Endothelial cell of umbilical vein (primary cell): ENCODE data around the gene COL1A1. TPM values are rescaled to one million over a fixed set of nuclear protein-coding genes. Genes with fewer than 3 reads are reported as not detected.

ENCODE experiments used
- BruUV-seq: library from RNA; stranded (reverse); fragments of 400-500 nt; replicated peaks from 2 replicates; lab custom pipeline; 2021; lab: Mats Ljungman, UMichigan
- CTCF ChIA-PET: fragments of 300-600, 350-600 bp; sonication (Branson Sonifier 250); formaldehyde crosslinking; loops from one replicate; lab custom pipeline; 2021; ENCODE audit warnings: antibody characterized with exemption, inconsistent platforms; lab: Charles Lee
- POLR2A ChIA-PET: fragments of 300-600, 350-600 bp; sonication (Branson Sonifier 250); formaldehyde crosslinking; loops from one replicate; lab custom pipeline; 2021; ENCODE audit warnings: antibody characterized with exemption, inconsistent platforms; lab: Charles Lee
- DNase-seq: peaks from one replicate; pipeline ENCODE4 v3.0.0-alpha.2; 2011; ENCODE audit warnings: low read depth, low spot score
- FAIRE-seq: peaks from 2 replicates; lab custom pipeline; 2011; peaks lifted over from hg19 to GRCh38; lab: Jason Lieb, UNC
- H2AFZ ChIP-seq: 2 replicates; pipeline ENCODE4 v1.6.0; 2012; ENCODE audit warnings: low read depth, low read length, control low read depth, inconsistent platforms
- H3K27ac ChIP-seq: 2 replicates; pipeline ENCODE4 v1.5.1; 2011; ENCODE audit warnings: low read depth, mild to moderate bottlenecking, control low read depth, low read length, moderate library complexity; ENCODE audit not compliant: insufficient read depth
- H3K27me3 ChIP-seq, 2 experiments: 2 replicates each; pipeline versions ENCODE4 v1.6.0 to v1.6.1; 2011; ENCODE audit warnings: low read length in 2 of 2, mixed read lengths in 1 of 2; ENCODE audit not compliant: control insufficient read depth in 2 of 2, insufficient read depth in 2 of 2
- H3K36me3 ChIP-seq, 2 experiments: 2 replicates in 1 of 2; 3 replicates in 1 of 2; pipeline ENCODE4 v1.5.1; 2011; ENCODE audit warnings: low read length in 2 of 2, mild to moderate bottlenecking in 1 of 2, moderate library complexity in 1 of 2; ENCODE audit not compliant: control insufficient read depth in 2 of 2, insufficient read depth in 2 of 2; ENCODE audit errors: extremely low read depth in 1 of 2
- H3K4me1 ChIP-seq: 3 replicates; pipeline ENCODE4 v1.5.1; 2011; ENCODE audit warnings: mild to moderate bottlenecking, low read length; ENCODE audit not compliant: control insufficient read depth, insufficient read depth; ENCODE audit errors: extremely low read depth
- H3K4me2 ChIP-seq: 2 replicates; pipeline ENCODE4 v1.6.1; 2011; ENCODE audit warnings: low read length, control low read depth, mixed read lengths; ENCODE audit not compliant: insufficient read depth
- H3K4me3 ChIP-seq, 3 experiments: fragments of 200-600 bp in 1 of 3; sonication (generic), shearing (Covaris generic) in 1 of 3; replicated peaks in 1 of 3; 2 replicates each; pipeline ENCODE4 v1.5.1; 2011 to 2016; ENCODE audit warnings: control low read depth in 3 of 3, low read length in 3 of 3, mild to moderate bottlenecking in 2 of 3, inconsistent platforms in 1 of 3, low read depth in 1 of 3, moderate library complexity in 1 of 3; ENCODE audit not compliant: insufficient read depth in 1 of 3
- H3K79me2 ChIP-seq: 2 replicates; pipeline ENCODE4 v1.6.0; 2012; ENCODE audit warnings: low read length, inconsistent platforms; ENCODE audit not compliant: control insufficient read depth, insufficient read depth
- H3K9ac ChIP-seq: replicated peaks from 2 replicates; pipeline ENCODE3; 2011; ENCODE audit warnings: low read length, control low read depth; ENCODE audit not compliant: insufficient read depth; ENCODE audit errors: extremely low read depth
- H3K9me1 ChIP-seq: replicated peaks from 3 replicates; pipeline ENCODE4 v1.6.0; 2011; ENCODE audit warnings: mild to moderate bottlenecking, low read length; ENCODE audit not compliant: control insufficient read depth, insufficient read depth; ENCODE audit errors: extremely low read depth
- H3K9me3 ChIP-seq: replicated peaks from 2 replicates; pipeline ENCODE4 v1.5.1; 2012; ENCODE audit warnings: low read length, inconsistent platforms; ENCODE audit not compliant: control insufficient read depth, insufficient read depth
- H4K20me1 ChIP-seq: replicated peaks from 2 replicates; pipeline ENCODE3; 2011; ENCODE audit warnings: mild to moderate bottlenecking, low read length; ENCODE audit not compliant: control insufficient read depth, insufficient read depth; ENCODE audit errors: extremely low read depth
- EZH2 ChIP-seq: IDR thresholded peaks from 2 replicates; pipeline ENCODE4 v1.6.1; 2012; ENCODE audit warnings: borderline replicate concordance, low read depth, mild to moderate bottlenecking, moderate library complexity, low read length, inconsistent platforms; ENCODE audit not compliant: severe bottlenecking
- FOS ChIP-seq: IDR thresholded peaks from 2 replicates; pipeline ENCODE4 v1.6.1; 2011; ENCODE audit warnings: mild to moderate bottlenecking, low read length, moderate library complexity, borderline replicate concordance; ENCODE audit not compliant: insufficient read depth
- GATA2 ChIP-seq: IDR thresholded peaks from 2 replicates; pipeline ENCODE4 v1.7.0; 2011; ENCODE audit warnings: low read depth, mild to moderate bottlenecking, moderate library complexity, mixed read lengths, low read length; ENCODE audit not compliant: insufficient read length, insufficient read depth
- JUN ChIP-seq: IDR thresholded peaks from 2 replicates; pipeline ENCODE4 v1.6.1; 2011; ENCODE audit warnings: borderline replicate concordance, low read depth; ENCODE audit not compliant: insufficient read length, insufficient read depth
- POLR2AphosphoS5 ChIP-seq: IDR thresholded peaks from 2 replicates; pipeline ENCODE4 v1.6.1; 2012; ENCODE audit warnings: low read depth, mild to moderate bottlenecking, control low read depth, low read length, moderate library complexity; ENCODE audit not compliant: insufficient read depth
- dilution Hi-C: fragments of 300-500 bp; cut with MboI; formaldehyde crosslinking; loops from one replicate; pipeline ENCODE4 v1.15.0; 2019; ENCODE audit warnings: low sequenced_read_pairs; ENCODE audit not compliant: extremely low pct_ligation_motif_present
- intact Hi-C: fragments of 100-400 bp; cut with micrococcal nuclease; formaldehyde crosslinking; loops from one replicate; pipeline ENCODE4 v1.10.0; 2022
- polyA plus RNA-seq, 4 experiments: library from polyadenylated mRNA; depleted of rRNA in 3 of 4; stranded (reverse) in 3 of 4; unstranded in 1 of 4; fragments of >200 nt; gene quantifications; 2 replicates each; pipeline versions ENCODE4 v1.2.1 to v1.2.3, GENCODE V29; 2011 to 2012; ENCODE audit warnings: missing spikeins in 1 of 4
- total RNA-seq: library from RNA; stranded (reverse); gene quantifications from 2 replicates; pipeline ENCODE4 v1.2.3, GENCODE V29; 2021
- TF ChIP-seq, protein P1 (sequence below), 2 donors: IDR thresholded peaks; 1 replicate in 1 of 2; 2 replicates in 1 of 2; pipeline ENCODE4 v1.5.1; 2011; ENCODE audit warnings: low read length in 2 of 2, mild to moderate bottlenecking in 2 of 2, moderate library complexity in 2 of 2, control low read depth in 1 of 2, inconsistent platforms in 1 of 2, low read depth in 1 of 2; ENCODE audit not compliant: insufficient read depth in 1 of 2; ENCODE audit errors: extremely low read depth in 1 of 2

Gene COL1A1
- total and polyA plus RNA-seq, 2 donors (not counting 3 experiments of a cell fraction or from before 2014, with no cell fraction given), result 0.07 TPM

DNA sequence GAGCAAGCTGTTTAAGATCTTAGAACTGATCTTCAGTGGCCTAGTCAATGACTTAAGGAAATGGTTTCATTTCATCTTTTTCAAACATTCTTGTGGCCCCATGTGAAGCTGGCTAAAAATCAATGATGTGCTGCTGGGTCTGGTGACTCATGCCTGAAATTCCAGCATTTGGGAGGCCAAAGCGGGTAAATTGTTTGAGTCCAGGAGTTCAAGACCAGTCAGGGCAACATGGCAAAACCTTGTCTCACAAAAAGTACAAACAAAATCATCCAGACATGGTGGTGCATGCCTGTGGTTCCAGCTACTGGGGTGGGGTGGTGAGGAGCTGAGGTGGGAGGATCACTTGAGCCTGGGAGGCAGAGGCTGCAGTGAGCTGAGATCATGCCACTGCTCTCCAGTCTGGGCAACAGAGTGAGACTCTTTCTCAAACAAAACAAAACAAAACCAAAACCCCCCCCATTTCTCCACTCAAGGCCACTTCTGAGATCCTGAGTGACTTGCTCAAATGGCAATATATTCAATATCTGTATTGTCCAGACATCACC, 17.4 kb upstream of the COL1A1 start:
- POLR2A ChIA-PET, result no interaction called here
- dilution Hi-C loops, result no loop called here
- H4K20me1 ChIP-seq, result no peaks in the 10 kb centered on the region
- no peaks in the 10 kb centered on the region for H3K79me2 ChIP-seq
- no peak overlapping the region for H3K27ac ChIP-seq
- no peaks in the 10 kb centered on the region for H3K4me1 ChIP-seq
- FAIRE-seq, result no peak
- no peaks in the 10 kb centered on the region for H3K9me1 ChIP-seq
- no peak overlapping the region for H2AFZ ChIP-seq
- DNase-seq, result no peak
- BruUV-seq, result no TSS peak
- no peak overlapping the region for H3K4me2 ChIP-seq
- TF ChIP-seq GATA2, result no peak
- TF ChIP-seq, protein P1, sequence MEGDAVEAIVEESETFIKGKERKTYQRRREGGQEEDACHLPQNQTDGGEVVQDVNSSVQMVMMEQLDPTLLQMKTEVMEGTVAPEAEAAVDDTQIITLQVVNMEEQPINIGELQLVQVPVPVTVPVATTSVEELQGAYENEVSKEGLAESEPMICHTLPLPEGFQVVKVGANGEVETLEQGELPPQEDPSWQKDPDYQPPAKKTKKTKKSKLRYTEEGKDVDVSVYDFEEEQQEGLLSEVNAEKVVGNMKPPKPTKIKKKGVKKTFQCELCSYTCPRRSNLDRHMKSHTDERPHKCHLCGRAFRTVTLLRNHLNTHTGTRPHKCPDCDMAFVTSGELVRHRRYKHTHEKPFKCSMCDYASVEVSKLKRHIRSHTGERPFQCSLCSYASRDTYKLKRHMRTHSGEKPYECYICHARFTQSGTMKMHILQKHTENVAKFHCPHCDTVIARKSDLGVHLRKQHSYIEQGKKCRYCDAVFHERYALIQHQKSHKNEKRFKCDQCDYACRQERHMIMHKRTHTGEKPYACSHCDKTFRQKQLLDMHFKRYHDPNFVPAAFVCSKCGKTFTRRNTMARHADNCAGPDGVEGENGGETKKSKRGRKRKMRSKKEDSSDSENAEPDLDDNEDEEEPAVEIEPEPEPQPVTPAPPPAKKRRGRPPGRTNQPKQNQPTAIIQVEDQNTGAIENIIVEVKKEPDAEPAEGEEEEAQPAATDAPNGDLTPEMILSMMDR (IDR thresholded peaks at IDR 0.05; ENCODE audit: extremely low read depth in 1 of 2, insufficient read depth in 1 of 2, low read depth in 1 of 2, low read length in 2 of 2), result no peak
- no peak for TF ChIP-seq JUN
- no peak for TF ChIP-seq EZH2
- TF ChIP-seq POLR2AphosphoS5, result no peak
- no peak for TF ChIP-seq FOS
- CTCF ChIA-PET, result interaction anchor here (1.0 kb wide), 1 partner anchor 49 kb away, joined by 3 read pairs; no protein-coding TSS in a partner anchor
- H3K27me3 ChIP-seq, result peaks cover 24 to 42% of the 10 kb centered on the region in 2 experiments
- no peaks in the 10 kb centered on the region for H3K36me3 ChIP-seq
- intact Hi-C loops, result no loop called here
- H3K9me3 ChIP-seq, result no peaks in the 10 kb centered on the region
- no peak overlapping the region for H3K4me3 ChIP-seq
- H3K9ac ChIP-seq, result no peak overlapping the region
